ENCODE measurements around the gene HOXB7. TPM values are rescaled to one million over a fixed set of nuclear protein-coding genes. Genes with fewer than 3 reads are reported as not detected.

The HOXB7 gene
- polyA plus RNA-seq, 1 experiment: not detected

GRCh38 chr17:48559122-48559839 is 51.5 kb downstream of the HOXB7 start:
- no peak for TF ChIP-seq CTCF (IDR thresholded peaks at IDR 0.05; ENCODE audit: insufficient read depth, low read depth, low read length)
- no peaks in the 10 kb centered on the region for H3K36me3 ChIP-seq (ENCODE audit: control insufficient read depth, insufficient read depth, low read length)
- no peak overlapping the region for H3K4me3 ChIP-seq (ENCODE audit: low read depth, low read length)
- ChIA-PET CTCF (interaction anchor here (0.7 kb wide), 1 partner anchor 279 kb away, joined by 3 read pairs; no protein-coding TSS in a partner anchor), POLR2A (no interaction called here)
- DNase-seq (ENCODE audit: low read depth): no peak
- H3K27me3 ChIP-seq (ENCODE audit: control insufficient read depth, insufficient read depth, low read length): peaks cover 49% of the 10 kb centered on the region

GRCh38 chr17:48558831-48559121 is 52.0 kb downstream of the HOXB7 start:
- Histone ChIP-seq H3K4me3 (ENCODE audit: low read depth, low read length) (no peak overlapping the region), H3K36me3 (ENCODE audit: control insufficient read depth, insufficient read depth, low read length) (no peaks in the 10 kb centered on the region), H3K27me3 (ENCODE audit: control insufficient read depth, insufficient read depth, low read length) (peaks cover 49% of the 10 kb centered on the region)
- no peak for TF ChIP-seq CTCF (IDR thresholded peaks at IDR 0.05; ENCODE audit: insufficient read depth, low read depth, low read length)
- POLR2A ChIA-PET: no interaction called here
- CTCF ChIA-PET: interaction anchor here (0.7 kb wide), 1 partner anchor 278 kb away, joined by 3 read pairs; no protein-coding TSS in a partner anchor
- no peak for DNase-seq (ENCODE audit: low read depth)

GRCh38 chr17:48558057-48558830 is 52.6 kb downstream of the HOXB7 start:
- ChIA-PET CTCF (no interaction called here), POLR2A (no interaction called here)
- Histone ChIP-seq H3K36me3 (ENCODE audit: control insufficient read depth, insufficient read depth, low read length) (no peaks in the 10 kb centered on the region), H3K4me3 (ENCODE audit: low read depth, low read length) (no peak overlapping the region), H3K27me3 (ENCODE audit: control insufficient read depth, insufficient read depth, low read length) (peaks cover 44% of the 10 kb centered on the region)
- TF ChIP-seq CTCF (IDR thresholded peaks at IDR 0.05; ENCODE audit: insufficient read depth, low read depth, low read length): no peak
- no peak for DNase-seq (ENCODE audit: low read depth)

Small RNA genes within 50 kb of the gene (small RNA-seq; reads per million reads assigned to genes)
- gene MIR196A1 (ENCODE audit: insufficient read length, low read depth, low replicate concordance): 1.3 reads per million

Other genes with a start within 250 kb of the HOXB7 start
- gene SKAP1, start 180.8 kb downstream of the HOXB7 start, polyA plus RNA-seq (2011; rRNA removed): not detected in 2 replicates
- gene HOXB1, start 80.0 kb downstream of the HOXB7 start, polyA plus RNA-seq (2011; rRNA removed): not detected in 2 replicates
- gene HOXB2, start 65.9 kb downstream of the HOXB7 start, polyA plus RNA-seq (2011; rRNA removed): 1.5 and 1.7 TPM in 2 replicates
- not detected in 2 replicates for gene HOXB4, start 32.7 kb downstream of the HOXB7 start, polyA plus RNA-seq (2011; rRNA removed)
- gene HOXB3, start 20.8 kb downstream of the HOXB7 start, polyA plus RNA-seq (2011; rRNA removed): not detected in 2 replicates
- gene HOXB5, start 17.2 kb downstream of the HOXB7 start, polyA plus RNA-seq (2011; rRNA removed): not detected in 2 replicates
- not detected in 2 replicates for gene HOXB6, start 6.0 kb downstream of the HOXB7 start, polyA plus RNA-seq (2011; rRNA removed)
- not detected in 2 replicates for gene HOXB8, start 4.3 kb upstream of the HOXB7 start, polyA plus RNA-seq (2011; rRNA removed)
- gene HOXB9, start 15.3 kb upstream of the HOXB7 start, polyA plus RNA-seq (2011; rRNA removed): not detected in 2 replicates
- not detected in 2 replicates for gene PRAC1, start 111.5 kb upstream of the HOXB7 start, polyA plus RNA-seq (2011; rRNA removed)
- gene PRAC2, start 112.2 kb upstream of the HOXB7 start, polyA plus RNA-seq (2011; rRNA removed): 0.63 and 0.98 TPM in 2 replicates
- 0.70 and 0.81 TPM in 2 replicates for gene HOXB13, start 117.7 kb upstream of the HOXB7 start, polyA plus RNA-seq (2011; rRNA removed)
- 0.02 TPM in 1 of 2 replicates, not detected in the other for gene TTLL6, start 206.2 kb upstream of the HOXB7 start, polyA plus RNA-seq (2011; rRNA removed)
- gene CALCOCO2, start 220.0 kb upstream of the HOXB7 start, polyA plus RNA-seq (2011; rRNA removed): 108 and 137 TPM in 2 replicates